ENCODE data around the gene SLC29A3. TPM values are rescaled to one million over a fixed set of nuclear protein-coding genes. Genes with fewer than 3 reads are reported as not detected.

Gene SLC29A3
- total RNA-seq, 1 donor from 2014 or later, result 1.2 TPM

DNA sequence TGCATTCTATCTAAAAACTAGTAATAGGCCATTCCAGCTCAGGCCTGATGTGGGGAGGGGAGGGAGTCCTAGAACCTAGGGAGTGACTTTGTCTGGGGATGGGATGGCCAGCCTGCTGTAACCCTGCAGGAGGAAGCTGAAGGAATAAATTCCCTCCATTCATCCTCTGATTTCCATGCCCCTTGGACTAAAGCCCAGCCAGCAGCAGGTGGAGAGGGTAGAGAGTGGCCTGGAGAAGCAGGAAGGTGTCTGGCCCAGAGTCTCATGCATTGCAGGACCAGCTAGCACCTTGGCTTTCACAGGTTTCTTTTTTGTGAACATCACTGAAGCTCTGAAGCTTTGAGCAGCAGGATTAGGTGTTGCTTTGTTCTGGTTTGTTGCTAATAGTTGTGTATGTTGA is 44.9 kb downstream of the SLC29A3 start:
- FAIRE-seq, result no peak
- no peak for DNase-seq (ENCODE audit: low spot score in 2 of 2)

DNA sequence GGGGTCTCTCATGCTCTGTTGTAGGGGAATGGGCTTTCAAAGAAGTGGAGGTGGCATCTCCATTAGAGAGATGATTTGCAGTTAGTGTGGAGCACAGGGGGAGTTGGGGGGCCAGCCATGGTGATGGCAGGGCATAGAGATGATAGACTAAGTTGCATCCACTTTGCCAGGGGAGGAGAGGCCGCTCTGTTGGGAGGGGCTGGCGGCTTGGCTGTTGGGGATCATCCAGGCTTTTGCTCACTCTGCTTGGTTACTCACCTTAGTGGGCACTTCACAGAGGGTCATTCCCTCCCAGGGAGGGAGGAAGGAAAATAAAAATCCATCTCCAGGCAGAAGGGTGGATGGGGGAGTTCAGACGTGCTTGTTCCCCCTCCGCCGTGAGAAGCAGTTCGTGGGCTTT is 46.3 kb downstream of the SLC29A3 start:
- no peak for DNase-seq (ENCODE audit: low spot score in 2 of 2)
- FAIRE-seq, result no peak

DNA sequence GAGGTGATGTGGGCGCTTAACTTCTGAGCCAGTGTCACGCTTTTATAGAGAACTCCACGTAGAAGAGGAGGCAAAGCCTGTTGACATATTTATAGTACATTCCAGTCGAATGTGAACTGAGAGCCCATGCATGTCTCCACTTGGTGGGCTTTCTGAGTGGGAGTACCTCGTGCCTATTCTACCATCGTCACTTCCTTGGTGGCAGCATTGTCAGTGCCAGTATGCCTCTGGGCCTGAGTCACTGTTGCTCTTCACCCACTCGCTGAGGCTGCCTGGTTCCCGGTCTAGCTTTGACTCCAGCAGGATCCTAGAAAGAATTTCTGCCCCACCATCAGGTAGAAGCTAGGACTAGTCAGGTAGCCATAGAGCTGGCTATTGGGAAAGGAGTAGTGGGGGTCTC is 47.6 kb downstream of the SLC29A3 start:
- DNase-seq (ENCODE audit: low spot score in 2 of 2) (no peak), FAIRE-seq (no peak)

DNA sequence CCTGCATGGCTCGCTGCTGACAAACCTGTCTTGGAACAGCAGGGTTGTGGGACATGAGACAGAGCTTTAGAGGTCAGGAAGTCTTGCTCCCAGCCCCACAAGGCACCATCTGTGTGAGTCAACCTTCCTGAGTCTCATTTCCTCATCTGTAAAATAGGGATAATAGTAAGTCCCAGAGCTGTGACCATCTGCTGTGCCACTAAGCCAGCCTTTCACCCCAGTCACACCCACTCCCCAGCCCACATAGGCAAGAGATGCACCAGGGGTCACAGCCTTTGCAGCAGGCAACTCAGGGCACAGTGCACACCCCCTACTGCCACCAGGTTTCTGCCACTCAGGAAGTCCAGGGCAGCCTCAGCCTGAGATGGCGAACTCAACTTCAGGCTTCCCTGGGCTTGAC is 48.2 kb downstream of the SLC29A3 start:
- FAIRE-seq, result no peak
- no peak for DNase-seq (ENCODE audit: low spot score in 2 of 2)

DNA sequence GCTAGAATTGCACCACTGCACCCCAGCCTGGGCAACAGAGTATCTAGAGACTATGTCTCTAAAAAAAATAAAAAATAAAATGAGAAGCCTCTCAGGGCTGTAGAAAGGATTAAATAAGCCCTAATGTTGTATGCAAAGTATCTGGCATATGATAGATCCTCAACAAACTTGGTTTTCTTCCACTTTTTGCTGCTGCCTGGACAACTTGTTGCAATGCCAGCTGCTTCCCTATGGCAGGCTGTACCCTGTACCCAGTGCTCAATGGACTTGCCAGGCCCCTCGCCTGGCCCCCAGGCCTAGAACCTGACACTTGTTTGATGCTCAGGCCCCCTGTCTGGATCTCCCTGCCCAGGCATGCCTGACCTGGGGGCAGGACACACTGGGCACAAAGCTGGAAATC is 49.1 kb downstream of the SLC29A3 start:
- FAIRE-seq (no peak), DNase-seq (ENCODE audit: low spot score in 2 of 2) (no peak)

DNA sequence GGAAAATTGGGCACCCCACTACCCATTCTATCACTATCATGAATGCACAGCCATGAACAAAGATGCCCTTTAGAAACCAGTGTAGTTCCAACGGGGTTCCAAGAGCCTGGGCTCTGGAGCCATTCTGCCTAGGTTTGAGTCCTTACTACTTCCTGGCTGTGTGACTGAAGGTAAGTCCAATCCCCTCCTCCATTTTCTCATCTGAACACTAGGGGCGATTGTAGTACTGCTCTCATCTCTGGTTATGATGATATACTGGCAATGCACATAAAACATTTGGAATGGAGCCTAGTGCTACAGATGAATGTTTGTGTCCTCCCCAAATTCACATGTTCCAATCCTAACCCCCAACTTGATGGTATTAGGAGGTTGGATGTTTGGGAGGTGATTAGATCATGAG is 49.6 kb downstream of the SLC29A3 start:
- no peak for FAIRE-seq

DNA sequence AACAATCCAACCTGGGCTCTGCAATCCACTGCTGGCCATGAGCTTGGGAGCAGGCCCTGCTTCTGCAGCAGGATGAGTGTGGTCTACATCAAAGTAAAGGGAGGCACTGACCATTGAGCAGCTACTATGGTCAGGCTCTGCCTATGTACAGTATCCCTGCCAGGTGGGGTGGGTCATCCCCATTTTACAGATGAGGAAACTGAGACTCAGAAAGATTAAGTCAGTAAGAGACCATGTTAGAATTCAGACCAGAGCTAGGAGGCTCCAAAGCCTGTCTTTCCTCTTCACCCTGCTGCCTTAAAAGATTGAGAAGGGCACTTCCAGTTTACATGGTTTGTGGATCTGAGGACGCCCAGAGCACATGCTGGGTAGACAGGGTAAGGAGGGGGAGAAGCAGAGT is 50.5 kb downstream of the SLC29A3 start:
- DNase-seq (ENCODE audit: low spot score in 2 of 2), result no peak
- no peak for FAIRE-seq

More for the DNA sequence above, 49.6 kb downstream of the SLC29A3 start:
- no peak for DNase-seq (ENCODE audit: low spot score in 2 of 2)

DNA sequence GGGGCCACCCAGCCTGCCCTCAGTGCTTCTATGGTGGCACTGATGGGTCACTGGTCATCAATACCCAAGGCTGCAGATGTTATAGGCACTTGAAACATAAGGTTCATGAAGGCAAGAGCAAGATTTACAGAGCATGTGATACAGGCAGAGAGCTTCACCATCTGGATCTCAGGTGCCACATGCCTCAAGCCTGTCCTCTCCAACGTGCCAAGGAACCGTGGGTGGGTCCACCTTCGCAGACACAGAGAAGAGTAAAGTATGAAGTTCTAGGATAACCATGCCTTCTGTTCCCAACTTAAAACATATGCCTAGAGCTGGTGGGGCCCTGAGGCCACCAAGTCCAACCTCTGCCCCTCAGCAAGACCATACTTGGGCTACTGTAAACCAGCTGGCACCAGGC is 51.0 kb downstream of the SLC29A3 start:
- DNase-seq (ENCODE audit: low spot score in 2 of 2) (no peak), FAIRE-seq (no peak)

DNA sequence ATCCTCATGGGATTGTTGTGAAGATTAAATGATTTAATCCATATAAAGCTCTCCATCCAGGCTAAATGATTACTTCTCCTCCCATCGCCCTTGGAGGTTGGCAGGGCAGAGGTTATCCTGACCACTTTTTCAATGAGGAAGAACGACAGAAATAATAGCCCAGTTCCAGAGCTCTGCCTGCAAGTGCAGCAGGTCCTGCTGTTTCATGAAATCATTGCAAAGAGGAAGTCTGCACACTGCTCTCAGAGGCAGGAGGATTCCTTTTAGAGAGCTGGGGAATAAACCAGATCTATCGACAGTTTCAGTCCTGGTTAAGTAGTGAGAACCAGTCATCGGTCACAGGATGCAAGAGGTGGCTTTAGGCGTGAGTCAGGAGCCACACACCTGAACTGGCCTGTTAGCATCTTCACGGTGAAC is 52.7 kb downstream of the SLC29A3 start:
- FAIRE-seq (no peak), DNase-seq (ENCODE audit: low spot score in 2 of 2) (no peak)

DNA sequence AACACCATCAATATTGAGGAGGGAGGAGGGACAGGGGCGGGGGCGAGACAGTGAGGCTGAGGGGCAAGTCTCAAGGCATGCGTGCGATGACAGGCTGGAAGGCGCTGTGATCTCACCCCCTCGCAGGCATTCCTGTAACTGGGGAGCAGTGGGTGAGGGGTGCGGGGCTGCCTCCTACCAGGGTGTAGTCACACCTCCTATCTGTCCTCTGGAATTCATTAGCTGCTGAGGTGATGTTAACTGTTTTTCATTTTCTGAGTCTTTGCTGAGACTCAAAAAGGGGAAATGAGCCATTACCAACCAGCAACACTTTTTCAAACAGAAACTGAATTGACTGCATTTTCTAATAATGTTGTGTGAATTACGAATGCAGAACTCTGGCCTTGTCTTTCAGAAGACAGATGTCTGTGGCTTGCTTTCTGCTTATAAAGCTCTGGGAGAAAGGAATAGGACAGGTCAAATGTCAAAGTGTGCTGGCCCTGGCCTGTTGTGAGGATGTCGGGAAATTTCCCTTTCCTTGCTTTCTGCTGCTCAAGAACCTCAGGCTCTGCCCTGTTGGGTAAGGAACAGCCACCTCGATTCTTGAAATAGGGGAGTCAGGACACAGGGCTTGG is 53.9 kb downstream of the SLC29A3 start:
- FAIRE-seq (no peak), DNase-seq (ENCODE audit: low spot score in 2 of 2) (no peak)

DNA sequence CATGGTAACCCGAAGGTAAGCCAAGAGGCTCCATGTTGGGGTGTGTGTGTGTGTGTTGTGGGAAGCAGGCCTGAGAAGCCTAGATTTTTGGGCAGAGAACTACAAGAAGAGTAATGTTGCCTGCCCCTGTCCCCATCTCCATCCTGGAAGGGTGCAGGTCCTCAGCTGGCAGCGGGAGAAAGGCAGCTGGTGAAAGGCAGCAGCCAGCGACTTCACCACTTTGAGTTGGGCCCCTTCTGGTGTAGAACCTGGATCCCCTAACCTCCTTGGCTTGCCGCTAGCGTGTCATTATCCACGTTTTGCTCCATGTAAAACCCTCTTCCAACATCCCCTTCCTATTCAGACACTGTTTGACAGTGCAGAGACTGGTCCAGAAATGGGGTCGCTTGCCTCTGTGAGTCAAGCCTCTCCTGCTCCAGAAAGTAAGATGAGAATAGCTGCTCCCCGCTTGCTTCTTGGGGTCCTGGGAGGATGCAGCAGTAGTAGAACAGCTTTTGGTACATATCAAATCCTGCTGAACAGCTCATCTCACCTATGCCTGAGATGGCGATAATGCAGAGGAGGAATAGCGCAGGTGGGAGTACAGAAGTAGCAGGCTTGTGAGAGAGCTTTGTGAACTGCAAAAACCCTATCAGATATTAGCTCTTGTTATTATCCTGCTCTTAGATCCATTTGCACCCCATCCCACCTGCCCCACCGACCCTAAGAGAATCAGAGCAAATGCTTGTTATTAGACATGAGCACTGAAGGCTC is 55.6 kb downstream of the SLC29A3 start:
- DNase-seq (ENCODE audit: low spot score in 2 of 2), result no peak
- FAIRE-seq, result no peak

DNA sequence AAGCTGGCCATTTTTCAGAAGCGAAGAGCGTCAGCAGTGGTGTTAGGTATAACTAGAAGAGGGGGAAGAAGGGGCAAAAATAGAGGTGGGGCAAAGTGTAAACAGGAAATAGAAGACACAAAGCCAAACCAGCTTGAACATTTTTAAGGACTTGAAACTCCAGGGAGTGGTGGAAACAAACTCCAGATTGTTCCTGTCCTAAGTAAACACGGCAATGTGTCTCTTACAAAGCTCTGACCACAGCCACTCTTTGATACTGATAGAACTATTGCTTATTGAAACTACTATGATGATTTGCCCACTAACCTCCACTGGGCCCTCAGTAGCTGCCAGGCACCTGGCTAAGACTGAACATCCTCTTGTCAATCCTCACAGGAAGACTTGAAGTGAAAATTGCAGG is 56.9 kb downstream of the SLC29A3 start:
- no peak for DNase-seq (ENCODE audit: low spot score in 2 of 2)
- no peak for FAIRE-seq

DNA sequence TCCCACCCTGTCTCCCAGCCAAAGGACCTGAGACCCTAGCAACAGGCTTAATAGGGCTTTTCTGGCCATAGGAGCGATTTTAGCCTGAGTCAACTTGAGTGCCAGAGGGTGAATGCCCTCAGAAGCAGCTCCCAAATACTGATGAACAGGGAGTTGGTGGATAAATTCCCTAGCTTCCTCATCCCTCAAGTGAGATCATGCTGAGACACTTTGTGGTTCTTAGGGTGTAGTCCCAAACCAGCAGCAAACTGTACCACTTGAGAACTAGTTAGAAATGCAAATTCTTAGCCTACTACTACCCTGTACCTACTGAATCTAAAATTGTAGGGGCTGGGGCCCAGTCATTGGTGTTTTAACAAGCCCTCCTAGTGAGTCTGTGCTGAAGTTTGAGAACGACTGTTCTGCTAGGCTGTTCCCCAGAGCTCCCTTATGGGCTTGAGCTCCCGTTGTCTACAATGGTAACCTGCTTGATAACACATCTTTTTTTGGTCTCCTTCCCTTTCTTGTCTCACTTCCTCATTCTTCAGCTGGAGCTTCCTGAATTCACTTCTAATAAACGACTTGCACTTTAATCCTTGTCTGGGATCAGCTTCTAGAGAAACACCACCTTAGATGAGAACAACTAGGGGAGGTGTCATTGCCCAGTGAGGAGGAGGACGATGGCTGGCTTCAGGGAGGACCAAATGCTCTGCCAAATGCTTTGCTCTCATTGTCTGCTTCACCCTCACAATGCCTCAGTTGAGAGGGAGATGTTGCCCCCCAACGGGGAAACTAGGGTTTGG is 59.5 kb downstream of the SLC29A3 start:
- DNase-seq (ENCODE audit: low spot score in 2 of 2) (no peak), FAIRE-seq (no peak)

DNA sequence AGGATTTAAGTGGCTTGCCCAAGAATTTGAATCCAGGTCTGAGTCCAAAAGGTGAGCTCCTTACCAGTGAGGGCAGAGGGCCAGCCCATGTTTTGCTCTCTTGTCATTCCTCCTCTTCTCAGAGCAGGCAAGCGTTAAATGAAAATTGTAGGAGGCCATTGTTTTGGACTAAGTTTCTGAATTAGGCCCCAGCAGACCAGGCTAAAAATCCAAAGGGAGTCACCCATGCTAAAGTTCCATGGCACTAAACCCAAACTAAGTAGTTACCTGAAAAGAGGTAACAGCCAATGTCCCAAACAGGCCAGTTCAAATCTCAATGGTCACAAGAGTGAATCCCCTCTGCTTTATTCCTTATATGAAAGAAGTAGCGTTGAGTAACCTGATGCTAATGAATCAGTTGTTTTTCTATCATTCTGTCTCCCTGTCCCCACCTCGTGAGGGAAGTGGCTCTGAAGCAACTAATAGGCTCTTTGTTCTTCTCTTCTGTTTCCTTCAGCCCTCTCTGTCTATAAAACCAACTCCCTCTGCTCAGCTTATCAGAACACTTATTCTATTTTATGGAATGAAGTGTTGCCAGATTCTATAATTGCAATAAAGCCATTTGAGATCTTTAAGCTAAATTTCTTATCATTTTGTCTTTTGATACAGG is 60.2 kb downstream of the SLC29A3 start:
- DNase-seq (ENCODE audit: low spot score in 2 of 2) (no peak), FAIRE-seq (no peak)

DNA sequence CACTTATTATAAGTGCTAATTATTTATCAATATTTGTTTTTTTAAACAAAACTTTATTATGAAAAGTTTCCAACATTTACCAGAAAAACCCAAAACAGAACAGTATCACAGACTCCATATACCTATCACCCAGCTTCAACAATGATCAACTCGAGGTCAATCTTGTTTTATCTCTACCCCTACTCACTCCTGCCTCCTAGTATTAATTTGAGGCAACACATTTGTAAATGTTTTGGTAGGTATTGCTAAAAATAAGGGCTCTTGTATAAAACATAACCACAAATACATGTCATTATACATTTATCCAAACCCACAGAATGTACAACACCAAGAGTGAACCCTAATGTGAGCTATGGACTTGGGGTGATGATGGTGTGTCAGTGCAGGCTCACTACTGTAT is 61.8 kb downstream of the SLC29A3 start:
- DNase-seq (ENCODE audit: low spot score in 2 of 2) (no peak), FAIRE-seq (no peak)

DNA sequence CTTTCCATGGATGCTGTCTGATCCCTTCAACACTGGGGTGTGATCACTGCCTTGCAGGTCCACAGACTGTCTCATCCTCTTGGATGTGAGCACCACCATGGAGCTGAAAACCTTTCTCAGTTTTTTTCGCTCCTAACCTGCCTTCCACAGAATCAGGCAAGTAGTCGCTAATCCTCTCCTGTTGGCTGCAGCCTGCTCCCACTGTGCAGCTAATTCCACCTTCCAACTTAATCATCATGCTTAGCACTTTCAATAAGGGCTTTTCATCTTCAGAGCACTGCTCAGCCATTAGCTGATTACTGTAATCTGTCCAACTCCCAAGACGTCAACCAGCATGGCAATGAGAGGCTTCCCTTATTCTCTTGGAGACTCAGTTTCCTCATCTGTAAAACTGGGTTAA is 62.6 kb downstream of the SLC29A3 start:
- FAIRE-seq (no peak), DNase-seq (ENCODE audit: low spot score in 2 of 2) (no peak)

DNA sequence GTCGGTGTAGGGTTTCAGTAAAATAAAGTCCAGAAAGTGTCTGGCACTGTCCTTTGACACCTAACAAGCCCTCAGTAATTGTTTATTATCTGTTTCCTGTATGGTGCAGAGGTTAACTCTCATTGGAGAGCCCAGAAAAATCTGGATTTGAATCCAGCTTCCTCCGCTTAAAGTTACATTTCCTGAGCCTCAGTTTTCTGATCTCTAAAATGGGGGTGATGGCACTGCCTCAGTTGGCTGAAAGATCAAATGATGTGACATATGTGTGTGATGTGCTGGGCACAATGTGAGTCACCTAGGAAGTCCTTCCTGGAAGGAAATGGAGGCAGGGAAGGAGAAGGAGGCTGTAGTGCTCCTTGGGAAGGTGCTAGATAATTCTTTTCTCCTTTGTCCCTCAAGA is 63.0 kb downstream of the SLC29A3 start:
- no peak for FAIRE-seq
- DNase-seq (ENCODE audit: low spot score in 2 of 2), result no peak

DNA sequence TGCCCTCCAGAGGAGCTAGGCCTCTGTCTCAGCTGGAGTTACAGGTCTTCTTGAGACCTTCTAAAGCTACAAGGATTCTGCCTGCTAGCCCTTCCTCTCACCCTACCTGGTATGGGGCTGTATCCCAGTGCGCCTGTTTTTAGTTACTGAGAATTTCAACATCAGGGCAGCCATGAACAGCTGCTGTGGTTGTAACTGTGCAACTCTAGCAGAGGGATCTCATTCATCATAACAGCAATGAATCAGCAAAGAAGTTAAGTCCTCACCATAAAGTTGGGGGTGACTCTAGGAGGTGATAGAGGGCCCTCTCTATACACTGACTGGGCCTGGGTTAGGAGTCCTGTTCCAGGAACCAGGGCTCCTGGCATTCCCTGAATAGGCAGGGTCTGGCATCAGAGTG is 63.7 kb downstream of the SLC29A3 start:
- DNase-seq (ENCODE audit: low spot score in 2 of 2), result no peak
- no peak for FAIRE-seq

DNA sequence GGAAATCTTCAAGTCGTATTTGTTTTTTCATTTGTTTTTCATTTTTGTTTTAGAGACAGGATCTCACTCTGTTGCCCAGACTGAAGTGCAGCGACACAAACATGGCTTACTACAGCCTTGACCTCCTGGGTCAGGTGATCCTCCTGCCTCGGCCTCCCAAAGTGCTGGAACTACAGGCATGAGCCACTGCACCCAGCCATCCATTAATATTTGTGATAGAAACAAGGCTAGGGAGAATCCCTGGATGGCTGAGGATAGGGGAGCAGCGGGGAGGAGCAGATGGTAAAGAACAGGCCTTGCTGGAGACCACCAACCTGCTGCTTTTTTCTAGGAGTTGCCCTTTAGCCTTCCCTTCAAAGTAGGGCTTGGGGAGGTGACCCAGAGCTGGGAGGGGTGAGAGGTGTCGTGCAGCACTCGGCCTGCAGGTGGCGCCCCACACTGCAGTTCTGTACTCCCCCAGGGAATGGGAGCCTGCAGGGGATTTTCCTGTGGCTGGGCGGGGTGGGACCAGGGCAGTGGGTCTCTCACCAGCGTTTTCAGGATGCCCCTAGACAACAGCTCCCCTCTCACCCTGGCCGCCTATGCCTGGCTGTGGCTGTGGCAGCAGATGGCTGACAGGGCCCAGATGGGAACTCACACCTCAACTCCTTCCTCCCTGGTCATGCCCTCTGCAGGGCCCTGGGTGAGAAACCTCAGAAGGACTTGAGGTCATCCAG is 65.1 kb downstream of the SLC29A3 start:
- peak; percentile 52 to 70 for DNase-seq (ENCODE audit: low spot score in 2 of 2)
- no peak for FAIRE-seq

DNA sequence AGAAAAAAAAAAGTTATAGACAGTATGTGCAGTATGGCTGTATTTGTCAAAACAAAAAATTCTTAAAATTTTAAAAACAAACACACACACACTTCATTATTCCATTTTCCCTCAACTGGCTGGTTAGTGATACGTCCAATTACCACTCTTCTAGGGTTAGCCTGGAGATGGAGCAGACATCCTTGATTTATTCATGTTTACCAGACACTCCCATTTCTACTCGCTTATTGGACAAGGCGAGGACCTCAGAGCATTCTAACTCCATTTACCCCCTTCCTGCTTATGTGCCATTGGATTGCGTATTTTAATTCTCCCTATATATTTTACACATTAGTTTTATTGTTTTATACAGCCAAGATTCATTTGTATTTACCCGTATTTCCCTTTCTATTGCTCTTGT is 69.1 kb downstream of the SLC29A3 start:
- FAIRE-seq, result no peak
- no peak for DNase-seq (ENCODE audit: low spot score in 2 of 2)

Data from frontal cortex (tissue), 4 donors.